HepG2 (cell line): Measurements from ENCODE around the gene NEAT1. TPM values are rescaled to one million over a fixed set of nuclear protein-coding genes. Genes with fewer than 3 reads are reported as not detected.

ENCODE experiments used
- ERF ChIP-seq: IDR thresholded peaks from 2 replicates; pipeline ENCODE4 v1.6.1; 2018; ENCODE audit warnings: missing biosample characterization, missing genetic modification reagents
- MAF1 ChIP-seq: sonication (generic); formaldehyde crosslinking; IDR thresholded peaks from 2 replicates; pipeline ENCODE4 v1.5.0; 2020; ENCODE audit warnings: missing genetic modification reagents, borderline replicate concordance
- MTF1 ChIP-seq: sonication (generic); formaldehyde crosslinking; IDR thresholded peaks from 2 replicates; pipeline ENCODE4 v1.5.0; 2020; ENCODE audit warnings: missing genetic modification reagents
- NCOR1 ChIP-seq: fragments of 200-600 bp; sonication (generic); IDR thresholded peaks from 2 replicates; pipeline ENCODE4 v1.7.0; 2017; ENCODE audit warnings: antibody characterized with exemption, low read length, borderline replicate concordance
- PAF1 ChIP-seq: IDR thresholded peaks from 2 replicates; pipeline ENCODE4 v1.6.1; 2016; ENCODE audit warnings: missing genetic modification reagents, missing compliant biosample characterization
- POLR2G ChIP-seq: fragments of 200-400 bp; formaldehyde crosslinking; IDR thresholded peaks from 2 replicates; pipeline ENCODE4 v1.6.1; 2018; ENCODE audit warnings: mild to moderate bottlenecking, low read depth, low read length, moderate library complexity
- RFX1 ChIP-seq: fragments of 450-650 bp; IDR thresholded peaks from 2 replicates; pipeline ENCODE4 v1.6.1; 2017
- SIN3A ChIP-seq: IDR thresholded peaks from 2 replicates; pipeline ENCODE4 v1.6.1; 2011; ENCODE audit warnings: low read depth, mild to moderate bottlenecking, control low read depth, low read length, borderline replicate concordance
- SMC3 ChIP-seq: IDR thresholded peaks from 2 replicates; pipeline ENCODE4 v1.6.1; 2011; ENCODE audit warnings: low read length, improper control_type of control experiment
- SSRP1 ChIP-seq: IDR thresholded peaks from 2 replicates; pipeline ENCODE4 v1.6.1; 2016; ENCODE audit warnings: control low read depth
- TCF12 ChIP-seq, 2 experiments: fragments of 450-650 bp in 1 of 2; sonication (generic) in 1 of 2; formaldehyde crosslinking in 1 of 2; IDR thresholded peaks; 2 replicates each; pipeline versions ENCODE4 v1.6.1 to v1.8.0; 2017 to 2022; ENCODE audit warnings: antibody characterized with exemption in 1 of 2, mild to moderate bottlenecking in 1 of 2, missing genetic modification reagents in 1 of 2, moderate library complexity in 1 of 2
- ZNF3 ChIP-seq: IDR thresholded peaks from 2 replicates; pipeline ENCODE4 v1.7.0; 2017; ENCODE audit warnings: inconsistent platforms
- ZNF331 ChIP-seq: sonication (generic); formaldehyde crosslinking; IDR thresholded peaks from 2 replicates; pipeline ENCODE4 v1.4.0; 2020; ENCODE audit warnings: missing genetic modification reagents
- ZNF547 ChIP-seq: sonication (generic); formaldehyde crosslinking; IDR thresholded peaks from 2 replicates; pipeline ENCODE4 v1.5.1; 2020; ENCODE audit warnings: mild to moderate bottlenecking, missing genetic modification reagents
- ZNF552 ChIP-seq: sonication (generic); formaldehyde crosslinking; IDR thresholded peaks from 2 replicates; pipeline ENCODE4 v1.9.0; 2022; ENCODE audit warnings: missing genetic modification reagents, mild to moderate bottlenecking, borderline replicate concordance
- polyA plus RNA-seq, 8 experiments: library from polyadenylated mRNA; depleted of rRNA in 3 of 8; stranded (reverse) in 7 of 8; unstranded in 1 of 8; fragments of >200 nt; fragmentation: Illumina TruSeq in 4 of 8; extraction: Trizol in 4 of 8; gene quantifications; 2 replicates each; pipeline versions ENCODE4 v1.2.1 to v1.2.3, GENCODE V29; 2011 to 2016; ENCODE audit warnings: low read depth in 4 of 8, missing spikeins in 1 of 8, mixed read lengths in 1 of 8; ENCODE audit not compliant: insufficient read depth in 1 of 8
- total RNA-seq, 5 experiments: library from RNA; depleted of rRNA; stranded (reverse); fragments of >200 nt; fragmentation: Illumina TruSeq; extraction: Trizol; gene quantifications; 2 replicates each; pipeline ENCODE4 v1.2.3, GENCODE V29; 2016; ENCODE audit warnings: low read depth in 1 of 5
- TF ChIP-seq, protein P1 (sequence below): sonication (generic); formaldehyde crosslinking; IDR thresholded peaks from 2 replicates; pipeline ENCODE4 v1.5.0; 2020; ENCODE audit warnings: missing genetic modification reagents
- TF ChIP-seq, protein P2 (sequence below): sonication (generic); formaldehyde crosslinking; IDR thresholded peaks from 2 replicates; pipeline ENCODE4 v1.5.0; 2020; ENCODE audit warnings: mild to moderate bottlenecking, missing genetic modification reagents

Gene NEAT1
- total and polyA plus RNA-seq, 2 of the 13 experiments (the other 11 are each of a cell fraction or from before 2014, with no cell fraction given): 20.5 to 41.2 TPM

DNA sequence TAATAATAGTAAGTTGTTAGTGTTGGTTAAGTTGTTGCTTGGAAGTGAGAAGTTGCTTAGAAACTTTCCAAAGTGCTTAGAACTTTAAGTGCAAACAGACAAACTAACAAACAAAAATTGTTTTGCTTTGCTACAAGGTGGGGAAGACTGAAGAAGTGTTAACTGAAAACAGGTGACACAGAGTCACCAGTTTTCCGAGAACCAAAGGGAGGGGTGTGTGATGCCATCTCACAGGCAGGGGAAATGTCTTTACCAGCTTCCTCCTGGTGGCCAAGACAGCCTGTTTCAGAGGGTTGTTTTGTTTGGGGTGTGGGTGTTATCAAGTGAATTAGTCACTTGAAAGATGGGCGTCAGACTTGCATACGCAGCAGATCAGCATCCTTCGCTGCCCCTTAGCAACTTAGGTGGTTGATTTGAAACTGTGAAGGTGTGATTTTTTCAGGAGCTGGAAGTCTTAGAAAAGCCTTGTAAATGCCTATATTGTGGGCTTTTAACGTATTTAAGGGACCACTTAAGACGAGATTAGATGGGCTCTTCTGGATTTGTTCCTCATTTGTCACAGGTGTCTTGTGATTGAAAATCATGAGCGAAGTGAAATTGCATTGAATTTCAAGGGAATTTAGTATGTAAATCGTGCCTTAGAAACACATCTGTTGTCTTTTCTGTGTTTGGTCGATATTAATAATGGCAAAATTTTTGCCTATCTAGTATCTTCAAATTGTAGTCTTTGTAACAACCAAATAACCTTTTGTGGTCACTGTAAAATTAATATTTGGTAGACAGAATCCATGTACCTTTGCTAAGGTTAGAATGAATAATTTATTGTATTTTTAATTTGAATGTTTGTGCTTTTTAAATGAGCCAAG is 2.7 kb downstream of the NEAT1 start (continued):
- TF ChIP-seq SIN3A (0 out of 2 replicates have a peak, but pooled peaks have one; percentile 54), ZNF331 (CRISPR knock-in tag) (0 out of 2 replicates have a peak, but pooled peaks have one; percentile 20), MAF1 (CRISPR knock-in tag) (no peak), ERF (no peak), MTF1 (CRISPR knock-in tag) (no peak), ZNF547 (CRISPR knock-in tag) (no peak), PAF1 (CRISPR knock-in tag) (peak; percentile 95; the same call in 1 of the 2 replicates), ZNF3 (no peak), SMC3 (peak; percentile 8; the same call in 1 of the 2 replicates), POLR2G (peak; percentile 80), NCOR1 (peak; percentile 7; the same call in 1 of the 2 replicates), SSRP1 (CRISPR knock-in tag) (0 out of 2 replicates have a peak, but pooled peaks have one; percentile 31), ZNF552 (no peak), RFX1 (no peak), TCF12 (IDR thresholded peaks at IDR 0.05) (no peak), TCF12 (CRISPR knock-in tag; IDR thresholded peaks at IDR 0.05) (no peak)
- TF ChIP-seq, protein P1, sequence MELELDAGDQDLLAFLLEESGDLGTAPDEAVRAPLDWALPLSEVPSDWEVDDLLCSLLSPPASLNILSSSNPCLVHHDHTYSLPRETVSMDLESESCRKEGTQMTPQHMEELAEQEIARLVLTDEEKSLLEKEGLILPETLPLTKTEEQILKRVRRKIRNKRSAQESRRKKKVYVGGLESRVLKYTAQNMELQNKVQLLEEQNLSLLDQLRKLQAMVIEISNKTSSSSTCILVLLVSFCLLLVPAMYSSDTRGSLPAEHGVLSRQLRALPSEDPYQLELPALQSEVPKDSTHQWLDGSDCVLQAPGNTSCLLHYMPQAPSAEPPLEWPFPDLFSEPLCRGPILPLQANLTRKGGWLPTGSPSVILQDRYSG: no peak
- TF ChIP-seq, protein P2, sequence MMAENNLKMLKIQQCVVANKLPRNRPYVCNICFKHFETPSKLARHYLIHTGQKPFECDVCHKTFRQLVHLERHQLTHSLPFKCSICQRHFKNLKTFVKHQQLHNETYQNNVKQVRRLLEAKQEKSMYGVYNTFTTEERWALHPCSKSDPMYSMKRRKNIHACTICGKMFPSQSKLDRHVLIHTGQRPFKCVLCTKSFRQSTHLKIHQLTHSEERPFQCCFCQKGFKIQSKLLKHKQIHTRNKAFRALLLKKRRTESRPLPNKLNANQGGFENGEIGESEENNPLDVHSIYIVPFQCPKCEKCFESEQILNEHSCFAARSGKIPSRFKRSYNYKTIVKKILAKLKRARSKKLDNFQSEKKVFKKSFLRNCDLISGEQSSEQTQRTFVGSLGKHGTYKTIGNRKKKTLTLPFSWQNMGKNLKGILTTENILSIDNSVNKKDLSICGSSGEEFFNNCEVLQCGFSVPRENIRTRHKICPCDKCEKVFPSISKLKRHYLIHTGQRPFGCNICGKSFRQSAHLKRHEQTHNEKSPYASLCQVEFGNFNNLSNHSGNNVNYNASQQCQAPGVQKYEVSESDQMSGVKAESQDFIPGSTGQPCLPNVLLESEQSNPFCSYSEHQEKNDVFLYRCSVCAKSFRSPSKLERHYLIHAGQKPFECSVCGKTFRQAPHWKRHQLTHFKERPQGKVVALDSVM (CRISPR knock-in tag): no peak
